ENCODE measurements around the gene IGSF8.
"Not testable (repeated sequence)": the region's sequence is repeated elsewhere in the genome, so short reads cannot be mapped to it uniquely, and the experiment has no call there.

Gene IGSF8

GRCh38 chr1:160064746-160065145 is 33.7 kb downstream of the IGSF8 start:
- DNase-seq (ENCODE audit: low read depth), result no peak

- DNase-seq (ENCODE audit: low read depth), result no peak
Observed at GRCh38 chr1:160064164-160064563, 34.3 kb downstream of the IGSF8 start.

GRCh38 chr1:160063176-160063575 is 35.2 kb downstream of the IGSF8 start:
- DNase-seq (ENCODE audit: low read depth), result no peak

GRCh38 chr1:160062230-160062532 is 36.2 kb downstream of the IGSF8 start:
- no peak for DNase-seq (ENCODE audit: low read depth)

GRCh38 chr1:160061369-160062229 is 36.8 kb downstream of the IGSF8 start:
- no peak for DNase-seq (ENCODE audit: low read depth)

DNA sequence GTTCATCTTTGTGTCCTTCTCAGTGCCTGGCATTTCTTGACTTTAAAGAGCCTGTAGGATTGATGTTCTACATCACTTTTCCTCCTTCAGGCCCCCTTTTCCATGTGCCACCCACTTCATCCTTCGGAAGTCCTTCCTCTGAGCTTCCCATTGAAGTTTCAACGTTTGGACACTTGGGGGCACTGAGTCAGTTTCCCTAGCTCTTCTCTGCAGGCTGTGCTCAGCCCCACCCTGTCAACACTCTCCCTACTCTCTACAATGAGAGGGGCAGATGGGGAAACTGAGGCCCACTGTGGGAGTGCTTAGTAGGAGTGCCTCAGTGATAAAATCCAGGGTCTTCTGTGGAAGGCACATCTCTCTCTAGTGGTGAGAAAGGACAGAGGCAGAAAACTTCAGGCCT is 40.3 kb downstream of the IGSF8 start:
- no peak for DNase-seq (ENCODE audit: low read depth)

DNA sequence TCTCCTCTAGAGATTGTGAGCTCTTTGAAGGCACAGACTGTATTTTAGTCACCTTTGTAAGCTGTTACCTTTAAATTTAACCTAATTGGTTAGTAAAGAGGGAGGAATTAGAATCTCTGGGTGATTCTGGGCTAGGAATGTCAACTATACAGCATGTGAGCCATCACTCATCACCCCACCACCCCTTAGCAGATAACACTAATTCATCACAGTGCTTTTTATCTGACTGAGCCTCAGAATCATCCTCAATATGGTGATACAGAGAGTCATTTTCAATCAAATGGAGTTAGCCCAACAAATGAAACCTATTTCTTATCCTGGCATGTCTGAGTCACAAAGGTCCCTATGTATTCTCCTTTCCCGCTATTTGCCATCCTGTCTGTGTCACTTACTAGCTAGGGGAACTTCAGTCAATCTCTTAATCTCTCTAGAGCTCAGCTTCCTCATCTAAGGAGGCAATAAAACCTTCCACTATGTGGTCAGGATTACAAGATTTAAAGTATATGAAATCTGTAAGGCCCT is 41.7 kb downstream of the IGSF8 start:
- DNase-seq (ENCODE audit: low read depth), result no peak

DNA sequence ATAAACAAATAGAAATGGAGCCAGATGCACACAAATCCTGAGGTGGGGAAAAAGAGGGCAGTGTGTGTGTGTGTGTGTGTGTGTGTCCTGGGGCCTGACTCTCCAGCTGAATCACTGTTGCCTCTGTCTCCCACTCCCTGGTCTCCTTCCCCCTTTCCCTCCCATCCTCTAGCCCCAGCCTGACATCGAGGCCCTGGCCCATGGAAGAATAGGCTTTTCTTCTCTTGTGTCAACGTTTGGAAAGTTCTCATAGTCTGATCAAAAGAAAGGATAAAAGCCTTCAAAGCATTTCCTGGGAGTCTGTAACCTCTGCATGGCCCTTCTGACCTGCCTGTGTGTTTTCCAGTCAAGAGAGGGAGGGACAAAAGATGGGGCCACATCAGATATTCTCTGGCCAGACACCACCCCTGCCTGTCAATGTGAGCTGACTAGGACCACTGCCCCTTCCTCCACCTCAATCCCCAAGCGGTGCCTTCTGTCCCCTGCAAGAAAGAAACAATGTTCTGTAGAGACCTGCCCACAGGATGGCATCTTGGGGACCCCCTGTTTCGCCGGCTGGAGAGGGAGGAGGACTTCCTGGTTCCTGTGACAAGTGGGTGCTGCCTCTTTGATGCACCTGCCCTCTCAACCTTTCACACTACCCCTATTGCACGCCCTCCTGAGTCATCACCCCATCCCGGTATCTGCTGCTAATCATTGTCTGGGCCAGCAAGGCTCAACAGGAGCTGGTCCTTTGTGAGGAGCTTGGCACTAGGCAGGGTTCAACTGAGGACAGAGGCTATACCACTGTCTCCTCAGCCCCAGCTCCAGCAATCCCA is 44.7 kb downstream of the IGSF8 start:
- DNase-seq (ENCODE audit: low read depth), result no peak

- no peak for DNase-seq (ENCODE audit: low read depth)
Observed at GRCh38 chr1:160052936-160053335, 45.5 kb downstream of the IGSF8 start.

DNA sequence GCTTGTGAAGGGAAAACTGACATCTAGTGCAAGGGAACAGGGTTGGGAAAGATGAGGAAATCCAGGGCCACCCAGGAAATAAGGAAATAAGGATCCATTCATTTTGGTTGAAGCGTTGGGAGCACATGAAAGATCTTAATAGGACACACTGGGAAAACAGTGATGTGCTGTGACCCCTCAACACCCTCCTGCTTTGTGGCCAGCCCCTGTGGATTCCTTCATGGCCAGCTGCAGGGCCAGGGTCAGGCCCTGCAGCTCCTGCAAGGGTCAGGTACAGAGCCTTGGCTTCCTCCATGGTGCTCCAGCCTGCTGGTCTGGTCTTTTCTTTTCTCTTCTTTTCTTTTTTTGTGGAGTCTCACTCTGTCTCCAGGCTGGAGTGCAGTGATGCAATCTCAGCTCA is 47.8 kb downstream of the IGSF8 start:
- no peak for DNase-seq (ENCODE audit: low read depth)

DNA sequence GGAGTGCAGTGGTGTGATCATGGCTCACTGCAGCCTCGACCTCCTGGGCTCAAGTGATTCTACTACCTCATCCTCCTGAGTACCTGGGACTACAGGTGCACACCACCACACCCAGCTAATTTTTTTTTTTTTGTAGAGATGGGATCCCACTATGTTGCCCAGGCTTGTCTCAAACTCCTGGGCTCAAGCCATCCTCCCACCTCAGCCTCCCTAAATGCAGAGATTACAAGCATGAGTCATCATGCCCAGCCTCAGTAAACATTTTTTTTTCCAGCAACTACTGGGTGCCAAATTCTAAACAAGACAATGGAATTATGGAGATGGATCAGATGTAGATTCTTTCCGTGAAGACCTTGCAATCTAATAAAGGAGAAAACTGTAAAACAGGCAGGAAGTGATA is 48.2 kb downstream of the IGSF8 start:
- not testable (repeated sequence) for DNase-seq (ENCODE audit: low read depth)

DNA sequence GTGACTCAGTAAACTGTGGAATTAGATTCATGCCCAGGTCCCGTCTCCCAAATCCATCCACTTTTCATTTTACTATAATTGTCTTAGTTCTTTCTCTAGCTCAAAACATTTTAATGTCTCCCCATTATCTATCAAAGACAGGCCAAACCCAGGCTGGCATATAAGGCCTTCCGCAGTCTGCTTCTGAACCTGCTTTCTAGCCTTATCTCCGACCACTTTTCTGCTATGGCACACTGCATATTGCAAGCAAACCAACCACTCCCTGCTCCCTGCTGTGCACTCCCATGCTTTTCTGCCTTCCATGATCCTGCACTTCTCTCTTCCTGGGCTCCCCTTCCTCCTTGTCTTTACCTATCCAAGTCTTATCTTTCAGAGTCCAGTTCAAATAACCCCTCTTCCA is 49.3 kb downstream of the IGSF8 start:
- no peak for DNase-seq (ENCODE audit: low read depth)

DNA sequence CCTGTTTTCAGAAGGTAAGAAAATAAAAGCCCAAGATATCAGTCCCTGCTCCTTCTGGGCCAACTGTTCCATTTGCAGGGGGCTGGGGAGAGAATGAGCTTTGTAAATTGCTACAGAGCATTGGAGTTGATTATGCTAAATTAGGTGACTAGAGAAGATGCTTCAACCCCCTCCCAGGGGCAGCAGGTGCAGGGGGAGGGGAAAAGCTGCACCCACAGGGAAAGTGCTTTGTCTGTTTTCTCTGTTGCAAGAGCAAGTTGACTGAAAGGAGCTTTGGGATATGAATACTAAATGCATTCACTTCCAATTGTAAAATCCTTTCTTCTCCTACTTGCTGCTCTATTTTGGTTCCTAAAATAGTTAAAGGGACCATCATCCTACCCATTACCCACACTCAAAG is 50.1 kb downstream of the IGSF8 start:
- DNase-seq (ENCODE audit: low read depth), result no peak

- DNase-seq (ENCODE audit: low read depth), result no peak
Observed at GRCh38 chr1:160047111-160047991, 51.1 kb downstream of the IGSF8 start.

- no peak for DNase-seq (ENCODE audit: low read depth)
Observed at GRCh38 chr1:160046494-160047110, 51.8 kb downstream of the IGSF8 start.

DNA sequence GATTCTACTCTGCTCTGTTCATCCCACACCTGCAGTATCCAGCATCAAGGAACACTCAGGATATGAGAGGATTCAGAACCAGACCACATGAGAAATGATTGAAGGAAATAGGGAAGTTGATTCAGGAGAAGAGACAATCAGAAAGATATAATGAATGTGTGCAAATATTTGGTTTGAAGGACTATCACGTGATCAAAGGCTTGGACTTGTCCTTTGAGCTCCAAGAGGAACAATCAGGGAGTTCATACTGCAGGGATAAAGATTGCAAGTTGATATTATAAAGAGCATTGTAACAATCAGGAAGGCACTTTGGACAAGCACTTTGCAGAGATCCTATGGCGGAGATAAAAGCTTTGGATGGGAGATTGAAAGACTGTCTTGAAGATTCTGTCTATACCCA is 52.8 kb downstream of the IGSF8 start:
- DNase-seq (ENCODE audit: low read depth), result no peak

GRCh38 chr1:160043543-160043942 is 54.9 kb downstream of the IGSF8 start:
- DNase-seq (ENCODE audit: low read depth), result no peak

All from stimulated activated CD8-positive, alpha-beta memory T cell treated with anti-CD3 and anti-CD28 coated beads, Interleukin-12 subunit alpha, Interleukin-12 subunit beta, amount 100 ng/mL, for 4 hours (primary cell).